BJ (cell line): ENCODE measurements around the gene ZSCAN20. TPM values are rescaled to one million over a fixed set of nuclear protein-coding genes. Genes with fewer than 3 reads are reported as not detected.

ENCODE experiments used
- CTCF ChIA-PET: fragments of 350-600 bp; formaldehyde crosslinking; extraction: SDS; loops from one replicate; lab custom pipeline; 2021; ENCODE audit warnings: antibody characterized with exemption, inconsistent platforms; lab: Yijun Ruan, JAX
- POLR2A ChIA-PET: fragments of 300-600 bp; sonication (Branson Sonifier 250); formaldehyde crosslinking; extraction: SDS; loops from one replicate; lab custom pipeline; 2021; ENCODE audit warnings: antibody characterized with exemption; lab: Charles Lee
- DNase-seq: peaks from one replicate; pipeline ENCODE4 v3.0.0-alpha.2; 2011; ENCODE audit warnings: low read depth
- H3K27me3 ChIP-seq: 2 replicates; pipeline ENCODE4 v1.6.0; 2011; ENCODE audit warnings: low read length; ENCODE audit not compliant: control insufficient read depth, insufficient read depth
- H3K36me3 ChIP-seq: 2 replicates; pipeline ENCODE4 v1.5.1; 2011; ENCODE audit warnings: low read length; ENCODE audit not compliant: control insufficient read depth, insufficient read depth
- H3K4me3 ChIP-seq: 2 replicates; pipeline ENCODE4 v1.5.1; 2011; ENCODE audit warnings: low read depth, mild to moderate bottlenecking, control low read depth, low read length
- polyA plus RNA-seq: library from polyadenylated mRNA; depleted of rRNA; stranded (reverse); fragments of >200 nt; gene quantifications from 2 replicates; pipeline ENCODE4 v1.2.3, GENCODE V29; 2011
- TF ChIP-seq, protein P1 (sequence below): IDR thresholded peaks from 2 replicates; pipeline ENCODE4 v1.5.1; 2011; ENCODE audit warnings: low read depth, mild to moderate bottlenecking, control low read depth, inconsistent platforms, low read length, moderate library complexity; ENCODE audit not compliant: insufficient read depth

Gene ZSCAN20
- polyA plus RNA-seq, 1 experiment, result 3.4 TPM

DNA sequence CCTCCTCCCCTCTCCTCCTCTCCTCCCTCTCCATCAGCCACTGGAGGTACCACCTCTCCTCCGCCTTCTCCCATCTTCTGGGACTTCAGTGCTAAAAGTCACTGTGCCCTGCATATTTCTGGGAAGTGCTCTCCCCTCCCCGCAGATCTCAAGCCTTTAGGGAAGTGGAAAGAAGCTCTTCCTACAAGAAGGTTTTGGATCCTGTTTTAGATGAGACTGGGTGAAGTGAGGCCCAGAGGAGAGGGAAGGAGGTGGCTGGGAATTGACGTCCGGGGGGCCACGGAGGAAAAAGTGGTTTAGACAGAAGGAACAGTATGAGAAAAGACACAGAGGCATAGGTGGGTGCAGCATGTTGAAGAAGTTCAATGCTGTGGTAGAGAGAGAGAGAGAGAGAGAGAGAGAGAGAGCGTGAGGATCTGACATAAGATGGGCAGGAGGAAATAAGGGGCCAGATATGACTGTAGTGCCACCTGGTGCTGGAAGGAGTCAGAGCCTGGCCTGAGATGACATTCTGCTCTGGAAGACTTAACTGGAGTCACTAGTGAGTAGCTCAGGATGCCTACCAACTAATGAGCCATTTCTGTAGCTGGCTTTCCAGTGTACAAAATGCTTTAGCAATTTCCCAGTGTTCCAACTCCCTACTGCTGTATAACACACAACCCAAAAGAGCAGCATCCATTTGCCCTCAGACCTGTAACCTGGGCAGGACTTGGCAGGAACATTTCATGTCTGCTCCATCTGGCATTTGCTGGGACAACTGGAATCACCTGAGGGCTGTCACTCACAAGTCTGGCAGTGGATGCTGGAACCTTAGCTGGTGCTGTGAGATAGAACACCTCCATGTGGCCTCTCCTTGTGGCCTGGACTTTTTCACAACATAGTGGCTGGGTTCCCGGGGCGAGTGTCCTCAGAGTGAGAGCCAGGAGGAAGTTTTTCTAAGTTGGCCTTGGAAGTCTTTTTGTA, 16.6 kb upstream of the ZSCAN20 start:
- TF ChIP-seq, protein P1, sequence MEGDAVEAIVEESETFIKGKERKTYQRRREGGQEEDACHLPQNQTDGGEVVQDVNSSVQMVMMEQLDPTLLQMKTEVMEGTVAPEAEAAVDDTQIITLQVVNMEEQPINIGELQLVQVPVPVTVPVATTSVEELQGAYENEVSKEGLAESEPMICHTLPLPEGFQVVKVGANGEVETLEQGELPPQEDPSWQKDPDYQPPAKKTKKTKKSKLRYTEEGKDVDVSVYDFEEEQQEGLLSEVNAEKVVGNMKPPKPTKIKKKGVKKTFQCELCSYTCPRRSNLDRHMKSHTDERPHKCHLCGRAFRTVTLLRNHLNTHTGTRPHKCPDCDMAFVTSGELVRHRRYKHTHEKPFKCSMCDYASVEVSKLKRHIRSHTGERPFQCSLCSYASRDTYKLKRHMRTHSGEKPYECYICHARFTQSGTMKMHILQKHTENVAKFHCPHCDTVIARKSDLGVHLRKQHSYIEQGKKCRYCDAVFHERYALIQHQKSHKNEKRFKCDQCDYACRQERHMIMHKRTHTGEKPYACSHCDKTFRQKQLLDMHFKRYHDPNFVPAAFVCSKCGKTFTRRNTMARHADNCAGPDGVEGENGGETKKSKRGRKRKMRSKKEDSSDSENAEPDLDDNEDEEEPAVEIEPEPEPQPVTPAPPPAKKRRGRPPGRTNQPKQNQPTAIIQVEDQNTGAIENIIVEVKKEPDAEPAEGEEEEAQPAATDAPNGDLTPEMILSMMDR, result peak; percentile 88
- ChIA-PET CTCF (interaction anchor here (0.6 to 6.5 kb wide), 35 partner anchors 9 to 370 kb away, joined by 3 to 80 read pairs (median 4); no protein-coding TSS in a partner anchor), POLR2A (no interaction called here)
- peak; percentile 56 for DNase-seq
- Histone ChIP-seq H3K27me3 (no peaks in the 10 kb centered on the region), H3K4me3 (no peak overlapping the region), H3K36me3 (no peaks in the 10 kb centered on the region)

DNA sequence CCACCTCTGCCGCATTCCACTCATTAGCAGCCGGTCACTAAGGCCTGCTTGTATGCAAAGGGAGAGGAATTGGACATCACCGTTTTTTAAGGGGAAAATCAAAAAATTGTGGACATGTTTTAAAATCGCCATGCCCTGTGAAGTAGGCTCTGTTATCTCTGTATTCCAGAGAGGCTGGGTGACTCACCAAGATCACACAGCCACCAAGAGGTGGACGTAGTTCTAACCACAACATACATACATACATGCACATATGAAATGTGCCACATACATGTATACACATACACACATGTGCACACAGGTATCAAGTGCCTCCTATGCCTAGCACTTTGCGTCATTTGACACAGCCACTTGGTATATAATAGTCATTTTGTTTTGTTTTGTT, 16.0 kb upstream of the ZSCAN20 start:
- TF ChIP-seq, protein P1, result no peak

DNA sequence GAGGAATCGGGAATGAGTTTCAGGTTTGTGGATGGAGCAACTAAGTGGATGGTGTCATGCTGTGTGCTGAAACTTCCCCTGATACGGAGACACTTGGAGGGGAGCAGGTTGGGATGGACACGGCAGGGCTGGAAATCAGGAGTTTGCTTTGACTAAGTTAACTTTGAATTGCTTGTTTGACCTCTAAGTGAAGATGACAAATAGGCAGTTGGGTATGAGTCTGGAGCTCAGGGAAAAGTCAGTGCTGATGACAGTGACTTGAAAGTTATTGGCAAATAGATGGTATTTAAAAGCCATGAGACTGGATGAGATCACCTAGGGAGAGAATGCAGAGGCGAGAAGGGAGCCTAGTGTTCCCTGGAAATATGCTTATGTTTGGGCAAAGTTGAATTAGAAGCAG, 12.8 kb upstream of the ZSCAN20 start:
- Histone ChIP-seq H3K36me3 (no peaks in the 10 kb centered on the region), H3K27me3 (no peaks in the 10 kb centered on the region), H3K4me3 (no peak overlapping the region)
- DNase-seq, result peak; percentile 61
- CTCF ChIA-PET, result interaction anchor here (0.9 to 4.1 kb wide), 7 partner anchors 10 to 269 kb away, joined by 3 to 44 read pairs (median 3); no protein-coding TSS in a partner anchor
- TF ChIP-seq, protein P1, result no peak
- POLR2A ChIA-PET, result no interaction called here

More for the DNA sequence above, 16.0 kb upstream of the ZSCAN20 start:
- Histone ChIP-seq H3K27me3 (no peaks in the 10 kb centered on the region), H3K4me3 (no peak overlapping the region), H3K36me3 (no peaks in the 10 kb centered on the region)
- CTCF ChIA-PET, result interaction anchor here (0.6 to 6.5 kb wide), 31 partner anchors 10 to 371 kb away, joined by 3 to 80 read pairs (median 5); no protein-coding TSS in a partner anchor
- DNase-seq, result no peak
- POLR2A ChIA-PET, result no interaction called here

DNA sequence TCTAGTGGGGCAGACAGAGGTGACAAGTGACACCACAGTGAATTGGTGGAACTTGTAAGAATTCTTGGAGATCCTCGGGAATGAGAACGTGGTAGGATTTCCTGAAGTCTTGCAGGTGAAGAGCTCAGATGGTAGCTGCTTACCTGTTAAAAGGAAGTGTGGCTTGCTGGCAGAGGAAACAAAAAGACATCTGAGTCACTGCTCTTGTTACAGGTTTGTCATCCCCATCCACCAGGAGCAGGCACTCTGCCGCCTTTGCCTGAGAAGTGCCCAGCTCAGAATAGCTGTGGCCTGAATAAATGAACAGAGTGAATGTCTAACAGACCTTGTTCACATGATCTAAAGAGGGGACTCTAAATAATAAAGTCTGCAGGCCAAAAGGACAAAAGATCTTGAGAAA, 12.3 kb upstream of the ZSCAN20 start:
- TF ChIP-seq, protein P1, result no peak
- Histone ChIP-seq H3K36me3 (no peaks in the 10 kb centered on the region), H3K4me3 (no peak overlapping the region), H3K27me3 (no peaks in the 10 kb centered on the region)
- ChIA-PET CTCF (interaction anchor here (0.7 to 4.1 kb wide), 7 partner anchors 10 to 327 kb away, joined by 3 to 44 read pairs (median 3); no protein-coding TSS in a partner anchor), POLR2A (no interaction called here)
- DNase-seq, result no peak
